Adrenal gland (tissue), 12 donors: ENCODE measurements around the gene GNAL. TPM values are rescaled to one million over a fixed set of nuclear protein-coding genes. Genes with fewer than 3 reads are reported as not detected.

ENCODE experiments used
- DNase-seq, 7 donors: peaks; one replicate each; pipeline ENCODE4 v3.0.0-alpha.2; 2019 to 2020
- H3K27ac ChIP-seq, 5 donors: fragments of 200-600 bp; sonication (generic) in 4 of 5; 1 replicate in 3 of 5; 2 replicates in 2 of 5; pipeline versions ENCODE4 v1.5.1 to v1.8.0; 2016 to 2020; ENCODE audit warnings: mild to moderate bottlenecking in 1 of 5
- H3K27me3 ChIP-seq: fragments of 200-600 bp; 2 replicates; pipeline ENCODE4 v1.8.0; 2021
- H3K36me3 ChIP-seq, 2 donors: fragments of 200-600 bp; replicated peaks in 1 of 2; 1 replicate in 1 of 2; 2 replicates in 1 of 2; pipeline versions ENCODE4 v1.5.1 to v1.8.0; 2018 to 2022
- H3K4me1 ChIP-seq, 2 donors: fragments of 200-600 bp; replicated peaks in 1 of 2; 1 replicate in 1 of 2; 2 replicates in 1 of 2; pipeline versions ENCODE4 v1.5.1 to v1.8.0; 2018 to 2021
- H3K4me3 ChIP-seq, 4 donors: fragments of 200-600 bp; sonication (generic) in 3 of 4; one replicate each; pipeline ENCODE4 v1.5.1; 2016 to 2018
- H3K9me3 ChIP-seq, 3 donors: fragments of 200-600 bp; sonication (generic) in 1 of 3; replicated peaks in 1 of 3; 1 replicate in 2 of 3; 2 replicates in 1 of 3; pipeline versions ENCODE4 v1.5.1 to v1.8.0; 2016 to 2021
- CTCF ChIP-seq, 6 experiments: fragments of 450-650 bp in 4 of 6; fragments of 200-600 bp in 2 of 6; sonication (generic) in 1 of 6; IDR thresholded peaks; 1 replicate in 5 of 6; 2 replicates in 1 of 6; pipeline versions ENCODE4 v1.5.1 to v1.8.0; 2016 to 2021; ENCODE audit warnings: antibody characterized with exemption in 6 of 6, mild to moderate bottlenecking in 2 of 6, moderate library complexity in 1 of 6
- POLR2A ChIP-seq, 2 donors: fragments of 450-650 bp; IDR thresholded peaks; one replicate each; pipeline ENCODE4 v1.6.1; 2017; ENCODE audit warnings: antibody characterized with exemption in 2 of 2, mild to moderate bottlenecking in 2 of 2, moderate library complexity in 1 of 2
- WGBS, 4 donors: extraction: QIAGEN DNeasy Blood & Tissue Kit in 2 of 4; methylation state at CpG; one replicate each; pipeline versions ENCODE4 v1.1.5 to v1.1.7; 2013 to 2017; 5-methylcytosine and 5-hydroxymethylcytosine counted together
- intact Hi-C, 2 donors: fragments of 100-400 bp; cut with DNase I; formaldehyde crosslinking; loops; one replicate each; pipeline versions ENCODE4 v1.14.1 to v1.15.0; 2022 to 2023
- polyA plus RNA-seq, 3 donors: library from polyadenylated mRNA; stranded (reverse); fragments of 200-250 nt in 2 of 3; fragments of 350-450 nt in 1 of 3; fragmentation: Illumina TruSeq in 1 of 3; extraction: RNeasy Lipid Tissue Mini Kit (QIAGEN cat#74804) in 1 of 3; gene quantifications; one replicate each; pipeline ENCODE4 v1.2.3, GENCODE V29; 2013 to 2014
- total RNA-seq, 9 donors: library from RNA; depleted of rRNA in 4 of 9; stranded (reverse); fragments of >200 nt in 4 of 9; fragments of 120-200 nt in 1 of 9; fragmentation: NEBNext Ultra II Directional in 1 of 9; extraction: Animal tissue kit (Norgen Biotek cat#: 25700) in 1 of 9; gene quantifications; one replicate each; pipeline versions ENCODE4 v1.1.0 to v1.2.4, GENCODE V29; 2013 to 2023
- donor health status: healthy with polysubstance abuse.
- donor health status: Bipolar disorder and iron deficiency.
- donor health status: DM: yes; HTN: yes; CAD: no.
- donor health status: DM: no; HTN: no; CAD: no.
- donor health status: DM: no; HTN: no; CAD: no.
- donor health status: DM: yes; HTN: yes; CAD: no.

GNAL gene
- total and polyA plus RNA-seq, 12 donors: 0.48 to 7.0 (median 2.3) TPM

GRCh38 chr18:11767329-11767728, 78.3 kb downstream of the GNAL start:
- TF ChIP-seq POLR2A (IDR thresholded peaks at IDR 0.05) (no peak), CTCF (IDR thresholded peaks at IDR 0.05) (no peak)
- 87 to 94% (median 93%) methylated on average over 6 of the region's 6 CpGs for WGBS, 4 donors
- intact Hi-C loops: no loop called here
- Histone ChIP-seq H3K4me1 (no peaks in the 10 kb centered on the region), H3K27me3 (no peaks in the 10 kb centered on the region), H3K9me3 (no peaks in the 10 kb centered on the region), H3K36me3 (no peaks in the 10 kb centered on the region), H3K27ac (no peak overlapping the region), H3K4me3 (no peak overlapping the region)
- DNase-seq: no peak

GRCh38 chr18:11767935-11768334, 78.9 kb downstream of the GNAL start:
- Histone ChIP-seq H3K9me3 (no peaks in the 10 kb centered on the region), H3K27me3 (no peaks in the 10 kb centered on the region), H3K4me3 (no peak overlapping the region), H3K36me3 (no peaks in the 10 kb centered on the region), H3K27ac (no peak overlapping the region), H3K4me1 (no peaks in the 10 kb centered on the region)
- no peak for DNase-seq
- WGBS, 4 donors: 55 to 67% (median 63%) methylated on average over 4 of the region's 4 CpGs
- no peak for TF ChIP-seq CTCF (IDR thresholded peaks at IDR 0.05)
- no peak for TF ChIP-seq POLR2A (IDR thresholded peaks at IDR 0.05)
- intact Hi-C loops: no loop called here

DNA sequence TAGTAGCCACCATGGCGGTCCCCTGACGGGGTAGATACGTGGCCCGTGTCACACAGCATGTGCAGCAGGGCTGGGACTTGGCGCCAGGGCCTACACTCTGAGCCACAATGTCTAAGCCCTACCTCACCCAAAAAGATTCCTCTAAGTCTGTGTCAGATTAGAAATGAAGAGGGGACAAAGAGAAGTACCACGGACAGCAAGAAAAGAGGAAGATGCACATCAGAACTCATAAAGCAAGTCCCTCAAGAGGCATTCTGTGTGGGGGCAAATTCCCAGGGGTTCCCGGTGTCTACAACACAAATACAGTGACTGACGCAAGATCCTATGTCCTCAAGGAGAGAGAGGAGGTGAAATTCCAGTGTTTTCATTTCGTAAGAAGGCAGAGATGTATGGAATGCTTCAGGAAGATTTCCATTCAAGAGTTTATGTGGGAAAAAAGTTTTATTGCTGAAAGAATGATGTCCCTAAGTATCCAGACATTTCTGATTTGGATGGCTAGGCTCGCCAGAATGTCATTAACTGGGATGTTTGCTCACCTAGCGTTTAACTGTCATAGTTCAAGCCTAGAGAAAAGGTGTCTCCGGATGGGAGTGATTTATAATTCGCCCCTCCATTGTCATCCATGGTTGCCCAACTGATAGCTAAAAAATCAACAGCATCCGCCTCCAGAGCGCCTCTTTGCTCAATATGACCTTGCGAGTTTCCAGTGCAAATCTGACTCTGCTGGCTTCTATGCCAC, 86.5 kb downstream of the GNAL start:
- H3K27ac ChIP-seq: no peak overlapping the region
- no peak for TF ChIP-seq CTCF (IDR thresholded peaks at IDR 0.05)
- TF ChIP-seq POLR2A (IDR thresholded peaks at IDR 0.05): no peak
- WGBS, 4 donors: 86 to 90% (median 87%) methylated on average over 16 of the region's 16 CpGs

GRCh38 chr18:11780042-11780441, 91.0 kb downstream of the GNAL start:
- H3K4me1 ChIP-seq: no peaks in the 10 kb centered on the region
- intact Hi-C loops: no loop called here
- H3K9me3 ChIP-seq: no peaks in the 10 kb centered on the region
- H3K27me3 ChIP-seq: no peaks in the 10 kb centered on the region
- no peak for TF ChIP-seq POLR2A (IDR thresholded peaks at IDR 0.05)
- no peak for TF ChIP-seq CTCF (IDR thresholded peaks at IDR 0.05)
- no peak overlapping the region for H3K4me3 ChIP-seq
- H3K36me3 ChIP-seq: no peaks in the 10 kb centered on the region
- no peak for DNase-seq
- WGBS, 4 donors: 66 to 80% (median 69%) methylated on average over 5 of the region's 5 CpGs
- no peak overlapping the region for H3K27ac ChIP-seq

More for the DNA sequence above, 86.5 kb downstream of the GNAL start:
- DNase-seq: no peak
- Histone ChIP-seq H3K9me3 (no peaks in the 10 kb centered on the region), H3K4me1 (no peaks in the 10 kb centered on the region), H3K4me3 (no peak overlapping the region), H3K27me3 (no peaks in the 10 kb centered on the region), H3K36me3 (no peaks in the 10 kb centered on the region)
- intact Hi-C loops: no loop called here
